ENCODE measurements around the gene IGDCC3.
A peak's percentile ranks its signal among the peaks of the same experiment; 100 is the strongest.

GRCh38 chr15:65336493-65337435, 41.0 kb downstream of the IGDCC3 start:
- peak in 1 of 3 experiments; percentile 9; a peak in 1 of 6 replicates for TF ChIP-seq CTCF (IDR thresholded peaks at IDR 0.05 in 2 of 3, conservative IDR thresholded peaks at IDR 0.05 in 1 of 3; ENCODE audit: control insufficient read depth in 2 of 3, extremely low read depth in 1 of 3, insufficient read depth in 1 of 3, low read depth in 3 of 3, low read length in 3 of 3)
- TF ChIP-seq USF1 (IDR thresholded peaks at IDR 0.05; ENCODE audit: borderline replicate concordance, extremely low read length, insufficient read depth, low read depth, low read length), result no peak
- TF ChIP-seq POLR2A (IDR thresholded peaks at IDR 0.05; ENCODE audit: low read depth, low read length), result no peak
- TF ChIP-seq ATF2 (IDR thresholded peaks at IDR 0.05; ENCODE audit: low read length), result no peak
- TF ChIP-seq BRCA1 (IDR thresholded peaks at IDR 0.05; ENCODE audit: low read depth, low read length), result no peak
- no peak for TF ChIP-seq ATF7 (IDR thresholded peaks at IDR 0.05; ENCODE audit: low read depth)
- TF ChIP-seq MAX (IDR thresholded peaks at IDR 0.05; ENCODE audit: low read depth, low read length), result no peak
- no peak for TF ChIP-seq FOS (IDR thresholded peaks at IDR 0.05; ENCODE audit: borderline replicate concordance, extremely low read depth, insufficient read length)
- no peak for TF ChIP-seq JUND (IDR thresholded peaks at IDR 0.05; ENCODE audit: low read depth, low read length)
